Ovary (tissue), 3 donors: ENCODE results near the gene REV3L.

Source experiments
- CTCF ChIP-seq, 3 donors: fragments of 450-650 bp in 2 of 3; fragments of 200-600 bp in 1 of 3; IDR thresholded peaks; one replicate each; pipeline versions ENCODE4 v1.5.1 to v1.8.0; 2016 to 2022; ENCODE audit warnings: antibody characterized with exemption in 3 of 3, mild to moderate bottlenecking in 1 of 3
- EP300 ChIP-seq: sonication (generic); formaldehyde crosslinking; IDR thresholded peaks from one replicate; pipeline ENCODE4 v1.6.1; 2017; ENCODE audit warnings: antibody characterized with exemption
- POLR2A ChIP-seq: fragments of 450-650 bp; IDR thresholded peaks from one replicate; pipeline ENCODE4 v1.6.1; 2017; ENCODE audit warnings: antibody characterized with exemption, mild to moderate bottlenecking, moderate library complexity
- donor health status: DM: no; HTN: no; CAD: no.

GRCh38 chr6:111354758-111355555, 128.1 kb downstream of the REV3L start:
- TF ChIP-seq CTCF (IDR thresholded peaks at IDR 0.05) (no peak), POLR2A (no peak), EP300 (no peak)
